Activated CD8-positive, alpha-beta memory T cell treated with anti-CD3 and anti-CD28 coated beads, Interleukin-2, amount 50 U/mL, for 24 hours (primary cell): ENCODE measurements around the gene TBC1D30.
"Not testable (repeated sequence)": the region's sequence is repeated elsewhere in the genome, so short reads cannot be mapped to it uniquely, and the experiment has no call there.

Experiments used
- DNase-seq: peaks from one replicate; pipeline ENCODE4 v3.0.0-alpha.2; 2020; ENCODE audit errors: extremely low read depth

The TBC1D30 gene, protein sequence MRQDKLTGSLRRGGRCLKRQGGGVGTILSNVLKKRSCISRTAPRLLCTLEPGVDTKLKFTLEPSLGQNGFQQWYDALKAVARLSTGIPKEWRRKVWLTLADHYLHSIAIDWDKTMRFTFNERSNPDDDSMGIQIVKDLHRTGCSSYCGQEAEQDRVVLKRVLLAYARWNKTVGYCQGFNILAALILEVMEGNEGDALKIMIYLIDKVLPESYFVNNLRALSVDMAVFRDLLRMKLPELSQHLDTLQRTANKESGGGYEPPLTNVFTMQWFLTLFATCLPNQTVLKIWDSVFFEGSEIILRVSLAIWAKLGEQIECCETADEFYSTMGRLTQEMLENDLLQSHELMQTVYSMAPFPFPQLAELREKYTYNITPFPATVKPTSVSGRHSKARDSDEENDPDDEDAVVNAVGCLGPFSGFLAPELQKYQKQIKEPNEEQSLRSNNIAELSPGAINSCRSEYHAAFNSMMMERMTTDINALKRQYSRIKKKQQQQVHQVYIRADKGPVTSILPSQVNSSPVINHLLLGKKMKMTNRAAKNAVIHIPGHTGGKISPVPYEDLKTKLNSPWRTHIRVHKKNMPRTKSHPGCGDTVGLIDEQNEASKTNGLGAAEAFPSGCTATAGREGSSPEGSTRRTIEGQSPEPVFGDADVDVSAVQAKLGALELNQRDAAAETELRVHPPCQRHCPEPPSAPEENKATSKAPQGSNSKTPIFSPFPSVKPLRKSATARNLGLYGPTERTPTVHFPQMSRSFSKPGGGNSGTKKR

DNA sequence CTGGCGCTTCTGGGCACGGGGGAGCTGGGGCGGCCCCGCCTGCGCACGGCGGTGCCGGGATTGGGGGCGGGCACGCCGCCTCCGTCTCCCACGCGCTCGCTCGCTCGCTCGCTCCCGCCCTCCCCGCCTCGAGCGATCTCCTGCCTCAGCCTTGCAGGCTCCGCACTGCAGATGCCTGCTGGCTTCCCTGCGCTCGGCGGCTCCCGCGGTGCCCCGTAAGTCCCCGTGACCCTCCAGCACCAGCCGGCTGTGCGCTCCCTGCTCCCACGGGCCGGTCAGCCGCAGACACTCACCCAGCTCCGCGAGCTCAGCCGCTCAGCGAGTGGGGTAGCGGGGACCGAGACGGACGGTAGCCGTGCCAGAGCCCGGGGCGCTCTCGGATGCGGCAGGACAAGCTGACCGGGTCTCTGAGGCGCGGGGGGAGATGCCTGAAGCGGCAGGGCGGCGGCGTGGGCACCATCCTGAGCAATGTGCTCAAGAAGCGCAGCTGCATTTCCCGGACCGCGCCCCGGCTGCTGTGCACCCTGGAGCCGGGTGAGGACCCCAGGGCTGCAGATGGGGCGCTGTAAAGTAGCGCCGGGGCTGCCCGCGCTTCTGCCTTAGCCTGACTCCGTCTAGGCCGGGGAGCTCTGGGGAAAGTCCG, at the start of gene TBC1D30:
Gene TBC1D30 (plus strand): TSS at position 148 of the 643 bp plus-strand sequence. CDS start 233 bp downstream, at position 381.
- no peak for DNase-seq

DNA sequence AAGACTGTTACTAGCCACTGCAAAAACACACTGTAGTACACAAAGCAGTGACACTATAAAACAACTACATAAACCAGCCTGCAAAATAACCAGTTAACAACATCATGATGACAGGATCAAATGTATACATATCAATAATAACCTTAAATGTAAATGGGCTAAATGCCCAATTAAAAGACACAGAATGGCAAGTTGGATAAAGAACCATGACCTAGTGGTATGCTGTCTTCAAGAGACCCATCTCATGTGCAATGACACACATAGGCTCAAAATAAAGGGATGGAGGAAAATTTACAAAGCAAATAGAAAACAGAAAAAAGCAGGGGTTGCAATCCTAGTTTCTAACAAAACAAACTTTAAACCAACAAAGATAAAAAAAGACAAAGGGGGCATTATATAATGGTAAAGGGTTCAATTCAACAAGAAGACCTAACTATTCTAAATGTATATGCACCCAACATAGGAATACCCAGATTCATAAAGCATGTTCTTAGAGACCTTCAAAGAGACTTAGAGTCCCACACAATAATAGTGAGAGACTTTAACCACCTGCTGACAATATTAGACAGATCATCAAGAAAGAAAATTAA, 49.2 kb upstream of the TBC1D30 start:
- DNase-seq: not testable (repeated sequence)

GRCh38 chr12:64779354-64779974, 45.0 kb upstream of the TBC1D30 start:
- no peak for DNase-seq

DNA sequence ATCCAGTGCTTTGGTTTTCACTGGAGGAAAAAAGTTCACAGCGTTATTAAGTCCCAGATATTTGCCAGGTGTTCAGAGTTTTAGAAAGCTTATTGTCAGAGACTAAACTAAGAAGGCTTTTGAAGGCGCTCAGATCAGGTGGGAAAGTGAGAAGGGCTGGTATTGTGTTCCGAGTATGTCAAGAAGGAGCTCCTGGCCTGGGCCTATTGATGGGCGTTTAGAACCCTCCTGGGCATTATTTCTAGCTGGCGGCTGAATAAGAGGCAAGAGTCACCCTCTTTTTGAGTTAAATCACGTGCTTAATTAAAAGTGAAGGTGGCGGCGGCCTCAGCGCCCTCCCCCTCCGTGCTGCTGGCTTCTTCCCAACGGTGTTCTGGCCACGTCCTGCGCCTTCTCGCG, 44.3 kb upstream of the TBC1D30 start:
- DNase-seq: no peak

DNA sequence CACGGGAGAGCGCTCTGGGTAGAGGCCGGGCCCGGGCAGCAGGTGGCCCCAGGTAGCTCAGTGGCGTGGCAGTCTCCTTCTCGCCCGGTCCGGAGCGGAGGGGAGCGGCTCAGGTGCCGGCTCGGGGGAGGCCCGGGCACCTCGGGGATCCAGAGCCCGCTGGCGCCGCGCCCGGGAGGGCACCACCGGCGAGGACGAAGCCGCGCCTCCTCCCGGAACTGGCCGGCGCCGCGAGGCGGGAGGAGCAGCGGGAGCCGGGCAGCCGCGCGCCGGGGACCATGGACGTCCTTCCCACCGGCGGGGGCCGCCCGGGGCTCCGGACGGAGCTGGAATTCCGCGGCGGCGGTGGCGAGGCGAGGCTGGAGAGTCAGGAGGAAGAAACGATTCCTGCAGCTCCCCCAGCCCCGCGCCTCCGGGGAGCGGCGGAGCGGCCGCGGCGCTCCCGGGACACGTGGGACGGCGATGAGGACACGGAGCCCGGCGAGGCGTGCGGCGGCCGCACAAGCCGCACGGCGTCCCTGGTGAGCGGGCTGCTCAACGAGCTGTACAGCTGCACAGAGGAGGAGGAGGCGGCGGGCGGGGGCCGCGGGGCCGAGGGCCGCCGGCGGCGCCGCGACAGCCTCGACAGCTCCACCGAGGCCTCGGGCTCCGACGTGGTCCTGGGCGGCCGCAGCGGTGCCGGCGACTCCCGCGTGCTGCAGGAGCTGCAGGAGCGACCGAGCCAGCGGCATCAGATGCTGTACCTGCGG, 43.7 kb upstream of the TBC1D30 start:
- DNase-seq: no peak

DNA sequence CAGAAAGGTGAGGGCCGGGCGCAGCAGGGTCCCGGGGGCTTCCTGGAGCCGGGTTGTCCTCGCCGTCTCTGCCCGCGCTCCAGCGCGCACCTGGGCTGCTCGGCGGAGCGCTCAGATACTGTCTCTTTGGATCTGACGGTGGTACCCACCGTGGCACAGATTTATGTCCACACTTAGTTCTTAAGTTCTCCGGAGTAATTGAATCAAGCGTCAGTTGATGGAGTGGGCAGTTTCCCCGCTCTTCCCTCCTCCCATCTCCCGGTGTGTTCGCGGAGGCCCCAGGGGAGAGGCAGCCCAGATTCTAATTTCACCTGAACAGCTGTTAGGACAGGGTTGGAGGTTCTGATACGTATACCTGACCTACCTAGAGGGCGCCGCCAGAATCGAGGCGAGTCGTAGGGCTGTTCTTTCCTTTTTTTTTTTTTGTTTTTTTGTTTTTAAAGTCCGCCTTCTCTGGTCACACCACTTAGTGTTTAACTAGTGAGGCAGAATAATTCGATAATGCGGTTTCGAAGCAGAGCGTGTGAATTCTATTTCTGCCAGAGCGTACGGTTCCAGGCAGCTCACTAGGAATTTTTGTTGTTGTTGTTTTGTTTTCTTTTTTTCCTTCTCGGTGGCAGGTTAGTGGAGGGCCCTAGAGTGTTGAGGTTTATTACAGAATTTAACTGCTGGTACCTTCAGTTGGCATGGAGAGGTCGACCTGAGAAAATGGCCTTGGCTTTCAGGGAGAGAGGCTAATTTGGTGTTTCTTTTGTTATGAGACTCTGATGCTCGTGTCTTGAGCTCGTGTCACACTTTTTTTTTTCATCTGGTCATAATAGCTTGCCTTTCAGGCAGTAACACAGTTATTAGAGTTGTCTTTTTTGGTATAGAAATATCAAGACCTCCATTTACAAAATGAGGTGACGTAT, 42.9 kb upstream of the TBC1D30 start:
- DNase-seq: no peak

DNA sequence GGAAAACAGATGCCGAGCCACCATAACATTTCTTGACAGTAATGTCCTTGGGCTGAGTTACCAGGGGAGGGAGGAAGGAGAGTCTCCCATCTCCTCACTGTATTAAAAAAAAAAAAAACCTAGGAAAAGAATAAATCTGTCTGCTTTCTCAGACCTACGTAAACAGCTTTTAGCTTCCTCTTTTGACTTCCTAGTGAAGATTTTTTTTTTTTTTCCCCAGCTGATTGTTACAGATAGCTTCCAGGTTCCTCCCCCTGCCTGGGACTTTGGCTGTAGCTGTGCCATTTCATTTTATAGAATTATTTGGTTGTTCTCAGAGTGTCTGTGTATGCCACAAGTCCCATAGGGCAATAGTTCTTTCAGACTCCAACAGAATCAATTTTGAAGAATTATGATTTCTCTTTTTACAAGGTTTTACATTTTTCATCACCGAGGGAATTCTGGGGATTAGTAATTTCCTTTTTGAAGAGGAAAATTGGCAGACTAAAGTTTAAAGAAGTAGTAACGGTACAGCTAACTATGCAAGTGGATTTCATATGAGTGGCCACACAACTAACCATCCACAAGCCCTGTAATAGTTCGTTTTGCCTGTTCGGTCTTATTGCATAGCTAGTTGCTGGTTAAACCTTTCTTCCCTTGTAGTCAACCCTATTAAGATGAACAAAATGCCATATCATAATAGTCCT, 42.1 kb upstream of the TBC1D30 start:
- DNase-seq: no peak

DNA sequence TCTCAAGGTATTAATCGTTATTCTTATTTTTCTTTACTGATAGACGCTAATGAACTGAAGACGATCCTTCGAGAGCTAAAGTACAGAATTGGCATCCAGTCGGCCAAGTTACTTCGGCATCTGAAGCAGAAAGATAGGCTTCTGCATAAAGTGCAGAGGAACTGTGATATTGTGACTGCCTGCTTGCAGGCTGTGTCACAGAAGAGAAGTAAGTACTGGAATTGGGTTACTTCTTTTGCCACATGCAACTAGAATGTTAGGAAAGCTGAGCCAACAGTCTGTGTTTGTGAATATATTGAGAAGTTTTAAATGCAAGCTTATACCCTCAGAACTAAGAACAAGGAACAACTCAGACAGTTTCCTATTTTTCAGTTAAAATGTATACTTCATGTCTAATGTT, 38.6 kb upstream of the TBC1D30 start:
- DNase-seq: no peak

DNA sequence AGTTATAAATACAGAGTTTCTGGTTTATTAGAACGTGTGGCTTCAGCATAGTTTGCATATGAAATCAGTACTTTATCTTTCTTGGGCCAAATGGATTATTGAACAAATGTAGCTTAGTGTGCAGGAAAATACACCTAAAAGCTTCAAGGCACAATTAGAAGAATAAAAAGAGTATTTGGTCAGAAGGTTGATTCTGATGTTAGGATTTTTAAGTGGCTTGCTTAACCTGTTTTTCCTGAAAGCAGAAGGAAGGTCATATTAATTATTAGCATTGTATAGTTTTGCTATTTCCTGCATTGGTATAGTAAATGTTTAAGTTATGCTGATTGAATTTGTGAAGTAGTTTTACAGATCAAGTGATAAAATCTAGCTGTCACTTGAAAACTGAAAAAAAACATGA, 34.3 kb upstream of the TBC1D30 start:
- no peak for DNase-seq

DNA sequence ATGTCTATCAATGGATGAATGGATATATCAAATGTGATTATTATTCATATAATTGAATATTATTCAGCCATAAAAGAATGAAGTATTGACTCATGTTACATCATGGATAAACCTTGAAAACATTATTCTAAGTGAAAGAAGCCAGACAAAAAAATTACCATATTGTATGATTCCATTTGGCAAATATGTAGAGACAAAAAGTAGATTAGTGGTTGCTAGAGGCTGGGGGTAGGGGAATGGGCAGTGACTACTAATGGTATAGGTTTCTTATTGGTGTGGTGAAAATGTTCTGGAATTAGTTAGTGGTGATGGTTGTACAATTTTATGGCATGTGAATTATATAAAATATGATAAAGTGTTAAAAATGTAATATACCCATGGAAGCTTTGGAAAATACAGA, 33.4 kb upstream of the TBC1D30 start:
- DNase-seq: no peak

DNA sequence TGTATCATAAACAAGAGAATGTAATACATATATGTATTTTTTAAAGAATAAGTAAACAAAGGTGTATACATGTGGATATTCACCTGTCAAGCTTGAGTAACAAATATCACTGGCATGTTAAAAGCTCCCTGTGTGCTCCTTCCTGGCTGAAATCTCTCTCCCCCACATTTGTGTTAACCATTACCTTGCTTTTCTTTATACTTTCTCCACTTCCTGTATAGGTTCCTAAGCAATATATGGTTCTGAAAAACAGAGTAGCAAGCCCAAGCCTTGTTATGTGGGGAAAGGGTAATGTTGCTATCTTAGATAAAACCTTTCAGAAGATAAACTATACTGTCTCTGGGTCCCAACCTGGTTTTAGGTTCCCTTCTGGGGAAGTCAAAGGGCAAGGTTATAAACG, 32.3 kb upstream of the TBC1D30 start:
- no peak for DNase-seq

GRCh38 chr12:64793610-64794009, 30.8 kb upstream of the TBC1D30 start:
- DNase-seq: no peak

GRCh38 chr12:64794305-64794704, 30.1 kb upstream of the TBC1D30 start:
- no peak for DNase-seq

GRCh38 chr12:64796205-64796845, 28.1 kb upstream of the TBC1D30 start:
- peak; percentile 17 for DNase-seq

DNA sequence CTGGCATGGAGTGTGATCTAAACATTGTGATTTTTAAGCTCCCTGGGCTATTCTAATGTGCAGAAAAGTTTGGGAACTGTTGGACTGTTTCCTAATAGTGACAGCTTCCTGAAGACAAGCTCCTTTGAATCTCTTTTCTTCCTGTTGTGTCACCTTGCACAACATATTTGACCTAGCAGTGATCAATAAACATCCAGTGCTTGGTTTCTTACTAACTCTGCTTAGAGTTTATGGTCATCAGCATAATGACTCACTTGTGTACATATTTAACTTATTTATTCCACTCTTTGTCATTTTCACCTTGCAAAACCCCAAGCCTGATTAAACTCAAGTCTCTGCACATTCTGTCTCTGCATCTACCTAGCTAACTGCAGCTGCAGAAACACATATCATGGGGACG, 27.3 kb upstream of the TBC1D30 start:
- DNase-seq: no peak

GRCh38 chr12:64798165-64798564, 26.3 kb upstream of the TBC1D30 start:
- DNase-seq: no peak

DNA sequence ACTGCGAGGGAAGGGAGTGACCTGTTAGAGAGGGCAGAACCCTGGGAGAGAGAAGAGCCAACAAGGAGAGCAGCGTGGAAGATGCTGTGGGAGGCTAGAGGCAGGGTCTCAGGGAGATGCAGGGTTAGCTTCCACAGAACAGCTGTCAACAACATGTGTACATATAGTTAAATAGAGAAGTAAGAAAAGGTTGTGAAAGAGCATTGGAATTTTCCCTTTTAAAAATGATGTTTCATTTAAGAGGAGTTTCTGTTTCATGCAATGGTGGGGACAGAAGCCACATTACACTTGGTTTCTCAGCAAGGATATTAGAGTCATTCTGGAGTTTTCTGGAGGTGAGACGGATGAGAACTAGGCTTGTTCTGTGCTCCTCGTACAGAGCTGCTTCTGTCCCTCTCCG, 23.8 kb upstream of the TBC1D30 start:
- no peak for DNase-seq

GRCh38 chr12:64801381-64801780, 23.1 kb upstream of the TBC1D30 start:
- no peak for DNase-seq
